22Rv1 (cell line): Measurements from ENCODE around the gene FMNL3.

Experiments
- ZFX ChIP-seq: fragments of 450-650 bp; IDR thresholded peaks from 2 replicates; pipeline ENCODE4 v1.6.1; 2017; ENCODE audit warnings: antibody characterized with exemption, borderline replicate concordance
- TF ChIP-seq, protein P1 (sequence below): fragments of 450-650 bp; IDR thresholded peaks from 2 replicates; pipeline ENCODE4 v1.5.1; 2017; ENCODE audit warnings: mild to moderate bottlenecking

GRCh38 chr12:49730568-49731101 lies 23.4 kb upstream of the FMNL3 start:
- TF ChIP-seq, protein P1, sequence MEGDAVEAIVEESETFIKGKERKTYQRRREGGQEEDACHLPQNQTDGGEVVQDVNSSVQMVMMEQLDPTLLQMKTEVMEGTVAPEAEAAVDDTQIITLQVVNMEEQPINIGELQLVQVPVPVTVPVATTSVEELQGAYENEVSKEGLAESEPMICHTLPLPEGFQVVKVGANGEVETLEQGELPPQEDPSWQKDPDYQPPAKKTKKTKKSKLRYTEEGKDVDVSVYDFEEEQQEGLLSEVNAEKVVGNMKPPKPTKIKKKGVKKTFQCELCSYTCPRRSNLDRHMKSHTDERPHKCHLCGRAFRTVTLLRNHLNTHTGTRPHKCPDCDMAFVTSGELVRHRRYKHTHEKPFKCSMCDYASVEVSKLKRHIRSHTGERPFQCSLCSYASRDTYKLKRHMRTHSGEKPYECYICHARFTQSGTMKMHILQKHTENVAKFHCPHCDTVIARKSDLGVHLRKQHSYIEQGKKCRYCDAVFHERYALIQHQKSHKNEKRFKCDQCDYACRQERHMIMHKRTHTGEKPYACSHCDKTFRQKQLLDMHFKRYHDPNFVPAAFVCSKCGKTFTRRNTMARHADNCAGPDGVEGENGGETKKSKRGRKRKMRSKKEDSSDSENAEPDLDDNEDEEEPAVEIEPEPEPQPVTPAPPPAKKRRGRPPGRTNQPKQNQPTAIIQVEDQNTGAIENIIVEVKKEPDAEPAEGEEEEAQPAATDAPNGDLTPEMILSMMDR: no peak
- TF ChIP-seq ZFX: no peak
